ENCODE data around the gene GDF10. TPM values are rescaled to one million over a fixed set of nuclear protein-coding genes. Genes with fewer than 3 reads are reported as not detected.

GDF10 gene
- total RNA-seq, 1 donor from 2014 or later, result 14.5 TPM

DNA sequence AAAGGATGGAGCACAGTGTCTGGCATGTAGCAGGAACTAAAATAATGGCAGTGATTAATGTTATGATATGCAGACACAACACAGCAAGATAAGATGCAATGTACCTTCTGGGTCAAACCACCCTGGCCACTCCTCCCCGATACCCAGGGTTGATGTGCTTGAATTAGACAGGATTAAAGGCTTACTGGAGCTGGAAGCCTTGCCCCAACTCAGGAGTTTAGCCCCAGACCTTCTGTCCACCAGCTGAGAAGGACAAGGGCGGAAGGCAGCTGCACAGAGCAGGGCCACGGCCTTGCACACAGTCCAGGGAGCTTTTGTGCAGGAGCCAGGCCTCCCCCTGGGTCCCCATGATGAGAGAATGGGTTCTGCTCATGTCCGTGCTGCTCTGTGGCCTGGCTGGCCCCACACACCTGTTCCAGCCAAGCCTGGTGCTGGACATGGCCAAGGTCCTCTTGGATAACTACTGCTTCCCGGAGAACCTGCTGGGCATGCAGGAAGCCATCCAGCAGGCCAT, 48.2 kb downstream of the GDF10 start, which contains the start of gene RBP3:
RBP3 (plus strand) TSS at position 226 of the 514 bp plus-strand sequence; CDS start at position 348, 122 bp downstream.
- TF ChIP-seq, protein P1, sequence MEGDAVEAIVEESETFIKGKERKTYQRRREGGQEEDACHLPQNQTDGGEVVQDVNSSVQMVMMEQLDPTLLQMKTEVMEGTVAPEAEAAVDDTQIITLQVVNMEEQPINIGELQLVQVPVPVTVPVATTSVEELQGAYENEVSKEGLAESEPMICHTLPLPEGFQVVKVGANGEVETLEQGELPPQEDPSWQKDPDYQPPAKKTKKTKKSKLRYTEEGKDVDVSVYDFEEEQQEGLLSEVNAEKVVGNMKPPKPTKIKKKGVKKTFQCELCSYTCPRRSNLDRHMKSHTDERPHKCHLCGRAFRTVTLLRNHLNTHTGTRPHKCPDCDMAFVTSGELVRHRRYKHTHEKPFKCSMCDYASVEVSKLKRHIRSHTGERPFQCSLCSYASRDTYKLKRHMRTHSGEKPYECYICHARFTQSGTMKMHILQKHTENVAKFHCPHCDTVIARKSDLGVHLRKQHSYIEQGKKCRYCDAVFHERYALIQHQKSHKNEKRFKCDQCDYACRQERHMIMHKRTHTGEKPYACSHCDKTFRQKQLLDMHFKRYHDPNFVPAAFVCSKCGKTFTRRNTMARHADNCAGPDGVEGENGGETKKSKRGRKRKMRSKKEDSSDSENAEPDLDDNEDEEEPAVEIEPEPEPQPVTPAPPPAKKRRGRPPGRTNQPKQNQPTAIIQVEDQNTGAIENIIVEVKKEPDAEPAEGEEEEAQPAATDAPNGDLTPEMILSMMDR (IDR thresholded peaks at IDR 0.05), result no peak
- H3K9me3 ChIP-seq, result no peaks in the 10 kb centered on the region
- H3K36me3 ChIP-seq, result no peaks in the 10 kb centered on the region
- intact Hi-C loops (cut with DNase I), result no loop called here
- no peaks in the 10 kb centered on the region for H3K4me1 ChIP-seq
- no peak for DNase-seq
- ATAC-seq, result no peak
- H3K27me3 ChIP-seq (ENCODE audit: low read depth), result no peaks in the 10 kb centered on the region
- H3K27ac ChIP-seq, result no peak within 1 kb of the TSS
- no peak within 1 kb of the TSS for H3K4me3 ChIP-seq

DNA sequence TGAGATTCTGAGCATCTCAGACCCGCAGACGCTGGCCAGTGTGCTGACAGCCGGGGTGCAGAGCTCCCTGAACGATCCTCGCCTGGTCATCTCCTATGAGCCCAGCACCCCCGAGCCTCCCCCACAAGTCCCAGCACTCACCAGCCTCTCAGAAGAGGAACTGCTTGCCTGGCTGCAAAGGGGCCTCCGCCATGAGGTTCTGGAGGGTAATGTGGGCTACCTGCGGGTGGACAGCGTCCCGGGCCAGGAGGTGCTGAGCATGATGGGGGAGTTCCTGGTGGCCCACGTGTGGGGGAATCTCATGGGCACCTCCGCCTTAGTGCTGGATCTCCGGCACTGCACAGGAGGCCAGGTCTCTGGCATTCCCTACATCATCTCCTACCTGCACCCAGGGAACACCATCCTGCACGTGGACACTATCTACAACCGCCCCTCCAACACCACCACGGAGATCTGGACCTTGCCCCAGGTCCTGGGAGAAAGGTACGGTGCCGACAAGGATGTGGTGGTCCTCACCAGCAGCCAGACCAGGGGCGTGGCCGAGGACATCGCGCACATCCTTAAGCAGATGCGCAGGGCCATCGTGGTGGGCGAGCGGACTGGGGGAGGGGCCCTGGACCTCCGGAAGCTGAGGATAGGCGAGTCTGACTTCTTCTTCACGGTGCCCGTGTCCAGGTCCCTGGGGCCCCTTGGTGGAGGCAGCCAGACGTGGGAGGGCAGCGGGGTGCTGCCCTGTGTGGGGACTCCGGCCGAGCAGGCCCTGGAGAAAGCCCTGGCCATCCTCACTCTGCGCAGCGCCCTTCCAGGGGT, 48.9 kb downstream of the GDF10 start:
- H3K27ac ChIP-seq, result no peak overlapping the region
- DNase-seq (no peak), ATAC-seq (peak in 1 of 2 donors; percentile 5)
- H3K36me3 ChIP-seq, result no peaks in the 10 kb centered on the region
- H3K4me1 ChIP-seq, result no peaks in the 10 kb centered on the region
- intact Hi-C loops (cut with DNase I), result no loop called here
- no peaks in the 10 kb centered on the region for H3K27me3 ChIP-seq (ENCODE audit: low read depth)
- no peak overlapping the region for H3K4me3 ChIP-seq
- H3K9me3 ChIP-seq, result no peaks in the 10 kb centered on the region
- TF ChIP-seq, protein P1 (IDR thresholded peaks at IDR 0.05), result no peak

DNA sequence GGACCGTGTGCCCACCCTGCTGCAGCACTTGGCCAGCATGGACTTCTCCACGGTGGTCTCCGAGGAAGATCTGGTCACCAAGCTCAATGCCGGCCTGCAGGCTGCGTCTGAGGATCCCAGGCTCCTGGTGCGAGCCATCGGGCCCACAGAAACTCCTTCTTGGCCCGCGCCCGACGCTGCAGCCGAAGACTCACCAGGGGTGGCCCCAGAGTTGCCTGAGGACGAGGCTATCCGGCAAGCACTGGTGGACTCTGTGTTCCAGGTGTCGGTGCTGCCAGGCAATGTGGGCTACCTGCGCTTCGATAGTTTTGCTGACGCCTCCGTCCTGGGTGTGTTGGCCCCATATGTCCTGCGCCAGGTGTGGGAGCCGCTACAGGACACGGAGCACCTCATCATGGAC, 49.5 kb downstream of the GDF10 start:
- TF ChIP-seq, protein P1 (IDR thresholded peaks at IDR 0.05), result no peak
- no peaks in the 10 kb centered on the region for H3K36me3 ChIP-seq
- no peak overlapping the region for H3K4me3 ChIP-seq
- ATAC-seq (no peak), DNase-seq (no peak)
- H3K27me3 ChIP-seq (ENCODE audit: low read depth), result no peaks in the 10 kb centered on the region
- intact Hi-C loops (cut with DNase I), result no loop called here
- H3K9me3 ChIP-seq, result no peaks in the 10 kb centered on the region
- H3K4me1 ChIP-seq, result no peaks in the 10 kb centered on the region
- no peak overlapping the region for H3K27ac ChIP-seq

DNA sequence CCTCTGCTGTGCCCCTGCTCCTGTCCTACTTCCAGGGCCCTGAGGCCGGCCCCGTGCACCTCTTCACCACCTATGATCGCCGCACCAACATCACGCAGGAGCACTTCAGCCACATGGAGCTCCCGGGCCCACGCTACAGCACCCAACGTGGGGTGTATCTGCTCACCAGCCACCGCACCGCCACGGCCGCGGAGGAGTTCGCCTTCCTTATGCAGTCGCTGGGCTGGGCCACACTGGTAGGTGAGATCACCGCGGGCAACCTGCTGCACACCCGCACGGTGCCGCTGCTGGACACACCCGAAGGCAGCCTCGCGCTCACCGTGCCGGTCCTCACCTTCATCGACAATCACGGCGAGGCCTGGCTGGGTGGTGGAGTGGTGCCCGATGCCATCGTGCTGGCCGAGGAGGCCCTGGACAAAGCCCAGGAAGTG, 50.0 kb downstream of the GDF10 start:
- ATAC-seq (no peak), DNase-seq (no peak)
- TF ChIP-seq, protein P1 (IDR thresholded peaks at IDR 0.05), result no peak
- Histone ChIP-seq H3K27ac (no peak overlapping the region), H3K4me3 (no peak overlapping the region), H3K9me3 (no peaks in the 10 kb centered on the region), H3K36me3 (no peaks in the 10 kb centered on the region), H3K4me1 (no peaks in the 10 kb centered on the region), H3K27me3 (ENCODE audit: low read depth) (no peaks in the 10 kb centered on the region)
- intact Hi-C loops (cut with DNase I), result no loop called here

DNA sequence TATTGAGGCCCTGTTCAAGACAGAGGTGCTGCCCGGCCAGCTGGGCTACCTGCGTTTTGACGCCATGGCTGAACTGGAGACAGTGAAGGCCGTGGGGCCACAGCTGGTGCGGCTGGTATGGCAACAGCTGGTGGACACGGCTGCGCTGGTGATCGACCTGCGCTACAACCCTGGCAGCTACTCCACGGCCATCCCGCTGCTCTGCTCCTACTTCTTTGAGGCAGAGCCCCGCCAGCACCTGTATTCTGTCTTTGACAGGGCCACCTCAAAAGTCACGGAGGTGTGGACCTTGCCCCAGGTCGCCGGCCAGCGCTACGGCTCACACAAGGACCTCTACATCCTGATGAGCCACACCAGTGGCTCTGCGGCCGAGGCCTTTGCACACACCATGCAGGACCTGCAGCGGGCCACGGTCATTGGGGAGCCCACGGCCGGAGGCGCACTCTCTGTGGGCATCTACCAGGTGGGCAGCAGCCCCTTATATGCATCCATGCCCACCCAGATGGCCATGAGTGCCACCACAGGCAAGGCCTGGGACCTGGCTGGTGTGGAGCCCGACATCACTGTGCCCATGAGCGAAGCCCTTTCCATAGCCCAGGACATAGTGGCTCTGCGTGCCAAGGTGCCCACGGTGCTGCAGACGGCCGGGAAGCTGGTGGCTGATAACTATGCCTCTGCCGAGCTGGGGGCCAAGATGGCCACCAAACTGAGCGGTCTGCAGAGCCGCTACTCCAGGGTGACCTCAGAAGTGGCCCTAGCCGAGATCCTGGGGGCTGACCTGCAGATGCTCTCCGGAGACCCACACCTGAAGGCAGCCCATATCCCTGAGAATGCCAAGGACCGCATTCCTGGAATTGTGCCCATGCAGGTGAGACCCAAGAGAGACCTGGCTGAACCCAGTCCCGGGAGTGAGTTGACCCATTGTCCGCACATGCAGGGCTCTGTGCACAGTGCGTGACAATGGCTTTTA, 51.0 kb downstream of the GDF10 start:
- Histone ChIP-seq H3K27ac (no peak overlapping the region), H3K36me3 (no peaks in the 10 kb centered on the region), H3K4me3 (no peak overlapping the region), H3K9me3 (no peaks in the 10 kb centered on the region), H3K27me3 (ENCODE audit: low read depth) (no peaks in the 10 kb centered on the region), H3K4me1 (no peaks in the 10 kb centered on the region)
- ATAC-seq (no peak), DNase-seq (no peak)
- intact Hi-C loops (cut with DNase I), result no loop called here
- TF ChIP-seq, protein P1 (IDR thresholded peaks at IDR 0.05), result no peak

All from lower lobe of right lung (tissue), 2 donors.